HepG2 (cell line): Measurements from ENCODE around the gene G6PC3. TPM values are rescaled to one million over a fixed set of nuclear protein-coding genes. Genes with fewer than 3 reads are reported as not detected.

ENCODE experiments used
- ATAC-seq: fragments of 200-7000 bp; cut with Tn5 transposase; 3 replicates; pipeline ENCODE4 v1.9.1; 2020; ENCODE audit warnings: mild to moderate bottlenecking, moderate library complexity
- BruUV-seq: library from RNA; stranded (reverse); fragments of 400-500 nt; replicated peaks from 2 replicates; lab custom pipeline; 2021; lab: Mats Ljungman, UMichigan
- CTCF ChIA-PET: fragments of 300-600 bp; formaldehyde crosslinking; extraction: SDS; loops from one replicate; lab custom pipeline; 2021; ENCODE audit warnings: low total read pairs, inconsistent platforms, low intra/inter-chr PET ratio; lab: Yijun Ruan, JAX
- POLR2A ChIA-PET: fragments of 350-600 bp; sonication (Branson Sonifier 250); formaldehyde crosslinking; loops from one replicate; lab custom pipeline; 2020; ENCODE audit warnings: antibody characterized with exemption, inconsistent platforms; lab: Yijun Ruan, JAX
- DNase-seq: peaks from one replicate; pipeline ENCODE4 v3.0.0-alpha.2; 2015; ENCODE audit warnings: low spot score
- FAIRE-seq: peaks from 3 replicates; lab custom pipeline; 2011; peaks lifted over from hg19 to GRCh38; lab: Jason Lieb, UNC
- H2AFZ ChIP-seq: one replicate; pipeline ENCODE4 v1.6.1; 2011; ENCODE audit warnings: low read length, inconsistent platforms
- H3K27ac ChIP-seq: fragments of 300-600 bp; 3 replicates; pipeline ENCODE4 v1.8.0; 2011; ENCODE audit warnings: mixed run types, mild to moderate bottlenecking, mixed read lengths, low read length, inconsistent platforms; ENCODE audit not compliant: insufficient read depth; ENCODE audit errors: extremely low read length
- H3K27me3 ChIP-seq, 2 experiments: fragments of 200-600 bp in 1 of 2; 2 replicates in 1 of 2; 3 replicates in 1 of 2; pipeline versions ENCODE4 v1.6.0 to v1.8.0; 2011; ENCODE audit warnings: low read length in 2 of 2, mild to moderate bottlenecking in 2 of 2, moderate library complexity in 2 of 2, inconsistent platforms in 1 of 2; ENCODE audit not compliant: insufficient read depth in 2 of 2, control insufficient read depth in 1 of 2
- H3K36me3 ChIP-seq, 2 experiments: fragments of 200-600 bp in 1 of 2; replicated peaks in 1 of 2; 2 replicates in 1 of 2; 3 replicates in 1 of 2; pipeline versions ENCODE4 v1.5.1 to v1.8.0; 2011; ENCODE audit warnings: low read length in 2 of 2, inconsistent platforms in 1 of 2; ENCODE audit not compliant: insufficient read depth in 2 of 2, control insufficient read depth in 1 of 2
- H3K4me1 ChIP-seq: 2 replicates; pipeline ENCODE4 v1.5.1; 2012; ENCODE audit warnings: low read length, inconsistent platforms; ENCODE audit not compliant: insufficient read depth
- H3K4me2 ChIP-seq: 2 replicates; pipeline ENCODE4 v1.6.0; 2011; ENCODE audit warnings: low read depth, low read length, inconsistent platforms
- H3K4me3 ChIP-seq, 3 experiments: fragments of 200-600 bp in 1 of 3; sonication (generic), shearing (Covaris generic) in 1 of 3; replicated peaks in 1 of 3; 2 replicates each; pipeline ENCODE4 v1.5.1; 2011 to 2016; ENCODE audit warnings: low read length in 3 of 3, inconsistent platforms in 2 of 3, low read depth in 2 of 3, mild to moderate bottlenecking in 2 of 3, control low read depth in 1 of 3, mixed read lengths in 1 of 3; ENCODE audit not compliant: insufficient read depth in 1 of 3
- H3K79me2 ChIP-seq: one replicate; pipeline ENCODE4 v1.6.1; 2011; ENCODE audit warnings: low read length, inconsistent platforms; ENCODE audit not compliant: insufficient read depth
- H3K9ac ChIP-seq: 2 replicates; pipeline ENCODE4 v1.6.0; 2011; ENCODE audit warnings: mild to moderate bottlenecking, low read depth, low read length, inconsistent platforms; ENCODE audit not compliant: insufficient read depth
- H3K9me3 ChIP-seq: 2 replicates; pipeline ENCODE4 v1.5.1; 2012; ENCODE audit warnings: mild to moderate bottlenecking, low read length
- H4K20me1 ChIP-seq: 2 replicates; pipeline ENCODE4 v1.6.0; 2011; ENCODE audit warnings: inconsistent platforms, mild to moderate bottlenecking, low read length, moderate library complexity; ENCODE audit not compliant: insufficient read depth
- ESRRA ChIP-seq: sonication (generic); formaldehyde crosslinking; IDR thresholded peaks from 2 replicates; pipeline ENCODE4 v1.5.1; 2020; ENCODE audit warnings: mild to moderate bottlenecking, low read depth, missing genetic modification reagents
- GTF3A ChIP-seq: sonication (generic); formaldehyde crosslinking; conservative IDR thresholded peaks from 2 replicates; pipeline ENCODE4 v1.4.0; 2020; ENCODE audit warnings: mild to moderate bottlenecking, missing genetic modification reagents
- KLF13 ChIP-seq: sonication (generic); formaldehyde crosslinking; IDR thresholded peaks from 2 replicates; pipeline ENCODE4 v1.4.0; 2020; ENCODE audit warnings: mild to moderate bottlenecking, missing genetic modification reagents
- MAFK ChIP-seq, 2 experiments: IDR thresholded peaks in 1 of 2; conservative IDR thresholded peaks in 1 of 2; 2 replicates each; pipeline ENCODE4 v1.6.1; 2011; ENCODE audit warnings: improper control_type of control experiment in 2 of 2, low read length in 2 of 2
- NKX3-1 ChIP-seq: sonication (generic); formaldehyde crosslinking; IDR thresholded peaks from 2 replicates; pipeline ENCODE4 v1.5.0; 2020; ENCODE audit warnings: missing genetic modification reagents
- PTBP1 ChIP-seq: fragments of 200-400 bp; formaldehyde crosslinking; IDR thresholded peaks from 2 replicates; pipeline ENCODE4 v1.6.1; 2018; ENCODE audit warnings: low read length, low read depth; ENCODE audit not compliant: poor library complexity, severe bottlenecking
- RBFOX2 ChIP-seq: fragments of 200-400 bp; formaldehyde crosslinking; IDR thresholded peaks from 2 replicates; pipeline ENCODE4 v1.6.1; 2017; ENCODE audit warnings: low read depth, mild to moderate bottlenecking, low read length
- SOX13 ChIP-seq, 3 experiments: fragments of 450-650 bp in 1 of 3; sonication (generic) in 1 of 3; formaldehyde crosslinking in 1 of 3; IDR thresholded peaks in 2 of 3; conservative IDR thresholded peaks in 1 of 3; 2 replicates each; pipeline versions ENCODE4 v1.5.0 to v1.6.1; 2016 to 2020; ENCODE audit warnings: antibody characterized with exemption in 1 of 3, mild to moderate bottlenecking in 1 of 3, missing compliant biosample characterization in 1 of 3, missing genetic modification reagents in 1 of 3, moderate library complexity in 1 of 3
- SRSF9 ChIP-seq: fragments of 200-400 bp; formaldehyde crosslinking; IDR thresholded peaks from 2 replicates; pipeline ENCODE4 v1.6.1; 2018; ENCODE audit warnings: borderline replicate concordance, mild to moderate bottlenecking, low read depth, low read length; ENCODE audit not compliant: insufficient read depth, poor library complexity, severe bottlenecking
- TBX2 ChIP-seq: sonication (generic); formaldehyde crosslinking; IDR thresholded peaks from 2 replicates; pipeline ENCODE4 v1.5.0; 2020; ENCODE audit warnings: missing genetic modification reagents, mild to moderate bottlenecking, borderline replicate concordance
- THYN1 ChIP-seq: sonication (generic); formaldehyde crosslinking; IDR thresholded peaks from 2 replicates; pipeline ENCODE4 v1.8.1; 2023; ENCODE audit warnings: low read depth, mild to moderate bottlenecking, moderate library complexity, missing genetic modification reagents, borderline replicate concordance
- ZKSCAN5 ChIP-seq: sonication (generic); formaldehyde crosslinking; IDR thresholded peaks from 2 replicates; pipeline ENCODE4 v1.5.1; 2020; ENCODE audit warnings: mild to moderate bottlenecking, missing genetic modification reagents
- ZMYM3 ChIP-seq: sonication (generic); formaldehyde crosslinking; IDR thresholded peaks from 2 replicates; pipeline ENCODE4 v1.5.1; 2020; ENCODE audit warnings: mild to moderate bottlenecking, missing genetic modification reagents
- ZNF12 ChIP-seq: sonication (generic); formaldehyde crosslinking; IDR thresholded peaks from 2 replicates; pipeline ENCODE4 v1.5.0; 2020; ENCODE audit warnings: missing genetic modification reagents
- ZNF333 ChIP-seq: sonication (generic); formaldehyde crosslinking; IDR thresholded peaks from 2 replicates; pipeline ENCODE4 v1.4.0; 2020; ENCODE audit warnings: mild to moderate bottlenecking, missing genetic modification reagents, borderline replicate concordance
- ZNF773 ChIP-seq: sonication (generic); formaldehyde crosslinking; IDR thresholded peaks from 2 replicates; pipeline ENCODE4 v1.4.0; 2020; ENCODE audit warnings: missing genetic modification reagents, borderline replicate concordance
- ZNF775 ChIP-seq: sonication (generic); formaldehyde crosslinking; IDR thresholded peaks from 2 replicates; pipeline ENCODE4 v1.4.0; 2020; ENCODE audit warnings: missing genetic modification reagents, mild to moderate bottlenecking, moderate library complexity, borderline replicate concordance
- ZNF790 ChIP-seq: sonication (generic); formaldehyde crosslinking; IDR thresholded peaks from 2 replicates; pipeline ENCODE4 v1.8.0; 2022; ENCODE audit warnings: missing genetic modification reagents, mild to moderate bottlenecking, borderline replicate concordance
- ZNF839 ChIP-seq: sonication (generic); formaldehyde crosslinking; IDR thresholded peaks from 2 replicates; pipeline ENCODE4 v1.4.0; 2020; ENCODE audit warnings: missing genetic modification reagents, mild to moderate bottlenecking, borderline replicate concordance
- ZSCAN31 ChIP-seq: sonication (generic); formaldehyde crosslinking; IDR thresholded peaks from 2 replicates; pipeline ENCODE4 v1.5.0; 2020; ENCODE audit warnings: low read depth, mild to moderate bottlenecking, missing genetic modification reagents
- WGBS: methylation state at CpG from one replicate; pipeline ENCODE4 v1.1.6; 2017; ENCODE audit warnings: low lambda C conversion rate; 5-methylcytosine and 5-hydroxymethylcytosine counted together
- in situ Hi-C: cut with HindIII; loops from 2 replicates; pipeline ENCODE4 v1.10.0; 2017; ENCODE audit warnings: low pct_unique_long_range_greater_than_20kb; ENCODE audit not compliant: extremely low pct_ligation_motif_present
- intact Hi-C: fragments of 100-400 bp; cut with micrococcal nuclease; formaldehyde crosslinking; loops from one replicate; pipeline ENCODE4 v1.10.0; 2022; ENCODE audit not compliant: unreplicated experiment
- polyA plus RNA-seq, 8 experiments: library from polyadenylated mRNA; depleted of rRNA in 3 of 8; stranded (reverse) in 7 of 8; unstranded in 1 of 8; fragments of >200 nt; fragmentation: Illumina TruSeq in 4 of 8; extraction: Trizol in 4 of 8; gene quantifications; 2 replicates each; pipeline versions ENCODE4 v1.2.1 to v1.2.3, GENCODE V29; 2011 to 2016; ENCODE audit warnings: low read depth in 4 of 8, missing spikeins in 1 of 8, mixed read lengths in 1 of 8; ENCODE audit not compliant: insufficient read depth in 1 of 8
- total RNA-seq, 5 experiments: library from RNA; depleted of rRNA; stranded (reverse); fragments of >200 nt; fragmentation: Illumina TruSeq; extraction: Trizol; gene quantifications; 2 replicates each; pipeline ENCODE4 v1.2.3, GENCODE V29; 2016; ENCODE audit warnings: low read depth in 1 of 5
- TF ChIP-seq, protein P1 (sequence below): sonication (generic); formaldehyde crosslinking; IDR thresholded peaks from 2 replicates; pipeline ENCODE4 v1.4.0; 2020; ENCODE audit warnings: mild to moderate bottlenecking, missing genetic modification reagents

The G6PC3 gene
- total and polyA plus RNA-seq, 2 of the 13 experiments (the other 11 are each of a cell fraction or from before 2014, with no cell fraction given), result 38.5 to 75.8 TPM

GRCh38 chr17:44075598-44076293 is 5.2 kb downstream of the G6PC3 start:
- intact Hi-C loops, result no loop called here
- ATAC-seq, result no peak
- in situ Hi-C loops, result no loop called here
- H3K4me2 ChIP-seq, result no peak overlapping the region
- CTCF ChIA-PET, result no interaction called here
- peaks cover 18 to 45% of the 10 kb centered on the region in 2 experiments for H3K36me3 ChIP-seq
- peak overlapping the region; percentile 37 for H3K27ac ChIP-seq
- H3K4me1 ChIP-seq, result peaks cover 39% of the 10 kb centered on the region
- no peaks in the 10 kb centered on the region for H4K20me1 ChIP-seq
- no peak for DNase-seq
- H3K9ac ChIP-seq, result no peak overlapping the region
- no peaks in the 10 kb centered on the region; a peak in 1 of 5 replicates for H3K27me3 ChIP-seq
- POLR2A ChIA-PET, result interaction anchor here (1.1 to 1.9 kb wide), 3 partner anchors 9 to 33 kb away, joined by 4 to 11 read pairs (median 8); partner anchors contain the start of gene LSM12
- H2AFZ ChIP-seq, result no peak overlapping the region
- 93% methylated on average over 10 of the region's 10 CpGs for WGBS
- FAIRE-seq, result no peak
- H3K4me3 ChIP-seq, result no peak overlapping the region
- BruUV-seq, result no TSS peak
- peaks cover 13% of the 10 kb centered on the region for H3K79me2 ChIP-seq
- H3K9me3 ChIP-seq, result no peaks in the 10 kb centered on the region
- TF ChIP-seq ZKSCAN5 (CRISPR knock-in tag) (no peak), KLF13 (0 out of 2 replicates have a peak, but pooled peaks have one; percentile 49), ZNF12 (CRISPR knock-in tag) (no peak), PTBP1 (no peak), ZNF333 (CRISPR knock-in tag) (no peak), ESRRA (no peak), SRSF9 (no peak), SOX13 (IDR thresholded peaks at IDR 0.05) (no peak), SOX13 (CRISPR knock-in tag; conservative IDR thresholded peaks at IDR 0.05 in 1 of 2, IDR thresholded peaks at IDR 0.05 in 1 of 2) (no peak), RBFOX2 (peak; percentile 53; the same call in 1 of the 2 replicates), ZMYM3 (CRISPR knock-in tag) (no peak), GTF3A (CRISPR knock-in tag) (no peak), ZSCAN31 (CRISPR knock-in tag) (no peak), THYN1 (CRISPR knock-in tag) (no peak), MAFK (conservative IDR thresholded peaks at IDR 0.05 in 1 of 2, IDR thresholded peaks at IDR 0.05 in 1 of 2; ENCODE audit: low read length in 2 of 2) (no peak), ZNF773 (CRISPR knock-in tag) (no peak), ZNF839 (CRISPR knock-in tag) (0 out of 2 replicates have a peak, but pooled peaks have one; percentile 36), NKX3-1 (CRISPR knock-in tag) (no peak), ZNF790 (no peak), ZNF775 (CRISPR knock-in tag) (no peak), TBX2 (CRISPR knock-in tag) (no peak)
- TF ChIP-seq, protein P1, sequence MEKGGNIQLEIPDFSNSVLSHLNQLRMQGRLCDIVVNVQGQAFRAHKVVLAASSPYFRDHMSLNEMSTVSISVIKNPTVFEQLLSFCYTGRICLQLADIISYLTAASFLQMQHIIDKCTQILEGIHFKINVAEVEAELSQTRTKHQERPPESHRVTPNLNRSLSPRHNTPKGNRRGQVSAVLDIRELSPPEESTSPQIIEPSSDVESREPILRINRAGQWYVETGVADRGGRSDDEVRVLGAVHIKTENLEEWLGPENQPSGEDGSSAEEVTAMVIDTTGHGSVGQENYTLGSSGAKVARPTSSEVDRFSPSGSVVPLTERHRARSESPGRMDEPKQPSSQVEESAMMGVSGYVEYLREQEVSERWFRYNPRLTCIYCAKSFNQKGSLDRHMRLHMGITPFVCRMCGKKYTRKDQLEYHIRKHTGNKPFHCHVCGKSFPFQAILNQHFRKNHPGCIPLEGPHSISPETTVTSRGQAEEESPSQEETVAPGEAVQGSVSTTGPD (CRISPR knock-in tag), result no peak
